NCI-H2196 (cell line): Measurements from ENCODE around the gene MOB3A.

Experiments
- DNase-seq: peaks from one replicate; lab custom pipeline; 2025; ENCODE audit not compliant: unreplicated experiment; lab: John Stamatoyannopoulos, UW

MOB3A gene

GRCh38 chr19:2126879-2127518 is 30.9 kb upstream of the MOB3A start:
- no peak for DNase-seq

GRCh38 chr19:2123682-2124387 is 27.7 kb upstream of the MOB3A start:
- DNase-seq, result no peak

GRCh38 chr19:2122982-2123381 is 26.9 kb upstream of the MOB3A start:
- no peak for DNase-seq

GRCh38 chr19:2122251-2122650 is 26.1 kb upstream of the MOB3A start:
- no peak for DNase-seq

DNA sequence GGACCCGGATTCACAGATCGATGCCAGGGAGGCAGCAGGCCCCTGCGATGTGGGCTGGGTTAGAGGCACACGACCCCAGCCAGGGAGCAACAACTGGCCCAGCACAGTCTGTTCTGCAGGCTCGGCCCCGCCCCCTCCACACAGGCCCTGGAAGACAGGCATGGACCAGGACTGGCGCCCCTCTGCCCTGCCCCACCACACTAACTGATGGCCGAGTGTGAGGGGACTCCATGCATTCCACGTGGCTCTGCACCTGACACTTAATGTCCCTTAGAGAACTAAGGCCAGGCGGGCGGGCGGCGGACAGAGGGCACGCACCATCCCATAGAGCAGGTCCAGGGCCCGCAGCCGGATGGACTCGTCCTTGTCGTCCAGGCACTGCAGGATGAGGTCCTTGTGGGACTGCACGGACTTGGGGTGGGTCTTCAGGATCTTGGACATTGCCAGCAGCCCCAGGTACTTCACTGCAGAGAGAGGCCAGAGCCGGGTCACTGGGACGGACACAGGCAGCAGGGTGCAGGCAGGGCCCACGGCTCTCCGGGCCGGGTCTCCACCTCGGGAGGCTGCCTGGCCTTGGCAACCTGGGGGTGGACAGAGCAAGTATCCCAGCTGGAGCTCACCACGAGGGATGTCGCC is 25.4 kb upstream of the MOB3A start:
- no peak for DNase-seq

GRCh38 chr19:2120821-2121220 is 24.7 kb upstream of the MOB3A start:
- no peak for DNase-seq

DNA sequence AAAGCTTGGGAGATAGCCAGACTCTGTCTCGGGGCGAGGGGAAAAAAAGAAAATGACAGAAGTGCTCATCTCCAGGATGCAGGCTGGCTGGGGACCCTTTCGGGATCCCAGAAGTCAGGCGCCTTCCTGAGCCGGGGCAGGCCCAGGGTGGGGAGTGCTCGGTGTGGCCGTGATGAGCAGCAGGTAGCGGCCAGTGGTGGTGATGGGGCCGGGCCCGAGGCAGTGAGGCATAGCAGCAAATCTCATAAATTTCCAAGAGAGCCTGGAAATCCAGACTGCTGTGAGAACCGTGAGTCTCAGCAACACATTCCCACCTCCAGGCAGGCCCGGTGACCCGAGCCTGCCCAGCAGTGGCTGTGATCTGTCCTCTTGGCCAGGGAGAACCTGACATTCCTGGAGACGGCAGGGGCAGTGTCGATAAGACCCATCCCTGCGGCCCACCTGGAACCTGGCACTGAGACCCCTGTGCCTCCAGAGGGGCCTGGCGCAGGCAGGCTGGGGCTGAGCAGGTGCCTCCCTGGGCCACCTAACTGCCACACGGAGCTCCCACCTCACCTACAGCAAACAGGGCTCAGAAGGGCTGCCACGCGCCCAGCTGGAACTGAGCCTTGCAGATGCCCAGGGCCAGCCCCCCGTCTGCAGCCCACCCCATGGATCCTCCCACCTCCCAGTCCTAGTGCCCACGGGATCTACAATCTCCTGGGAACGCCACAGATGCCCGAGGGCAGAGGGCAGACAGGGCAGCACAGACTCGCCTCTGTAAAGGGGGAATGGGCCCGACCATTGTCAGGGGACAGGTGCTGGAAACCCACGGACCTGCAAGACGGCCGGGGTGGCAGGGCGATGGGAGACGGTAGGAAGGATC is 24.0 kb upstream of the MOB3A start:
- no peak for DNase-seq

GRCh38 chr19:2118438-2118837 is 22.3 kb upstream of the MOB3A start:
- no peak for DNase-seq

DNA sequence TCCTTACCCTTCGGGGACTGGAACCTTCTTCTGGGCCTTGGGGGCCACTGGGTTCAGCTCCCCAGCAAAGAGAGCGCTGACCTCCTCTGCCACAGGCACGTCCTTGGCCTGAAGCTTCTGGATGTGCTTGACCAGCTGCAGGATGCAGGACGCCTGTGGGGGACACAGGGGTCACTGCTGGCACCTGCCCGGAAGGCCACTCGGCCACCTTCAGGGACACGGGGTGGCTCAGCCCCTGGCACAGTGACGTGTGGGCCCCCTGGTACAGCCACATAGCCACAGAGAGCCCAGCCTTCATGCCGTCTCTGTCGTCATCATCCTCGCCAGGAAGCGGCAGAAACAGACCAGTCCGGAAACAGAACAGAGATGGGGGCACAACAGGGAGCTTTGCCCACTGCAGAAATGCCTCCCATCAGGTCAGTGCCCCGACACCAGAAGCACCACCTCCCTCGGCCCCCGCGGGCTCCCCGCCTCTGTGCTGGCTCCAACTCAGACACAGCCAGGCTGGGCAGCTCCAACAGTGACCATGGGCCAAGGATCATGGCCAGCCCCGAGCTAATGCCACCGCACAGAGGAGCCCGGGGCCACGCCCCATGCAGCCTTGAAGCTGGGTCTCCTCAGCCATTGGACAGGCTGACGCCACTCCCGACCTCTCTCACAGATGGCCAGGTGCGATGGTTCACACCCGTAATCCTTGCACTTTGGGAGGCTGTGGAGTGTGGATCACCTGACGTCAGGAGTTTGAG is 21.3 kb upstream of the MOB3A start:
- no peak for DNase-seq

DNA sequence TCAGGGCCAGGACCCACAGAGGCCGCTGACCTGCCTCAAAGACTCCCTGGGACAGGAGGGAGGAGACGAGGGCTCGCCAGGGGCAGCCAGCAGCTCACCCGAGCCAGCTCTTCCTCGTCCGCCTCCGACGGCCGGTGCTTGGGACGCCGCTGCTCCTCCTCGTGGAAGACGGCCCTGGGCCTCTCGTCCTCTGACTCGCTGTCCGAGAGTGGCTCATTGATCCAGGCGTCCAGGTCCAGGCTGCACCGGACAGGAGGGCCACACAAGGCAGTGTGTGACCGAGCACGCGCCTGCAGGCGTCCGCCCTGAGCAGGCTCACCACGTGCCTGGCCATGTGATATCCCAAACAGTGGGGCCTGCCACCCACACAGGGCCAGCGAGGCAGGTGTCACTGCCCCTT is 20.4 kb upstream of the MOB3A start:
- DNase-seq, result no peak

GRCh38 chr19:2115911-2116426 is 19.8 kb upstream of the MOB3A start:
- no peak for DNase-seq

- DNase-seq, result no peak
Measured at GRCh38 chr19:2115324-2115723, 19.2 kb upstream of the MOB3A start.

- no peak for DNase-seq
Measured at GRCh38 chr19:2114821-2115220, 18.7 kb upstream of the MOB3A start.

GRCh38 chr19:2114218-2114617 is 18.1 kb upstream of the MOB3A start:
- no peak for DNase-seq

DNA sequence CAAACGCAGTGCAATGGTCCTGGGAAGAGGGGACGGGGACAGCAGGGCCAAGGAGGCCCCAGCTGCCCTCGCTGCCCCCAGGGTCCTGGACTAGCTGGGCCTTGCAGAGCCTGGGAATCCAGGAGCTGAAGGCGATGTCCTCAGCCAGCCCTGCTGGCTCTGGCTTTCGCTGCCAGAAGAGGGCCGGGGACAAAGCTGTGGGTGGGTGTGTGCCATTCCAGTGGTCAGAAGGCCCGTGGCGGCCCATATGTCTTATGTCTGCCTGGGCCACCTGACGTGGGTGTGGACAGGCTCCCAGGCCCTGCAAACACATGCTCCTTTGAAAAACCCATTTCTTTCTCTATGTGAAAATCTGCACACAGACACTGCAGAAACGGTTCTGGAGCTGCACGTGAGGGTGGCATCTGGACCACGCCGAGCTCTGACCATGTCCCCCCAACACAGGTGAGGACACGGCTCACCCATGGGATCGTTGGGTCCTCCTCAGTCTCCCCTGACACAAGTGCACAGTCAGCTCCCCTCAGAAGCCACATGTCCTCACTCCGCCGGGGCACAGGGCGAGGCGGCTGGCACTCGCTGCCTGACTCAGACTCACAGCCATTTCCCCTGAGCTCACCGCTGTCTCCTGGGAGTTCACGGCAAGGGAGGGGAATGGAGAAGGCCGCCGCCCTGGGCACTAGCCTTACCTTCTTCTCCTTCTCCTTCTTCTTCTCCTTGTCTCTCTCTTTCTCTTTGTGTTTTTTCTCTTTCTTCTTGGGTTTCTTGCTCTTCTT is 17.5 kb upstream of the MOB3A start:
- no peak for DNase-seq

GRCh38 chr19:2112516-2113320 is 16.6 kb upstream of the MOB3A start:
- no peak for DNase-seq

DNA sequence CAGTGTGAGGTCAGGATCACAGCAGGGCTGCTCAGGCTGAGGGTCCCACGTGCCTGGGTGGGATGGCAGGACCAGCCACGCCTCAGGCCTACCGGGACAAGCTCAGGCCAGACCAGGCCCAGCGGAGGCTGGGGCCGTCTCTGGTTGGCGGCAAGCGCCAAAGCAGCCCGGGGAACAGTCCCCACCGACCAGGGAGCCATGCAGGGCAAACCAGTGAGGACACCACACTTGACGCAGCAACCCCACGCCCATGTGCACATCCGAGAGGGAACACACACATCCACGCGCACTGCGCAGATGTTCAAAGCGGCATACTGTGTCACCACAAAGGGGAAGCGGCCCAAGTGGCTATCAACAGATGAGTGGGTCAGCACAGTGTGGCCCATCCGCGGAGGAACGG is 15.8 kb upstream of the MOB3A start:
- DNase-seq, result no peak

DNA sequence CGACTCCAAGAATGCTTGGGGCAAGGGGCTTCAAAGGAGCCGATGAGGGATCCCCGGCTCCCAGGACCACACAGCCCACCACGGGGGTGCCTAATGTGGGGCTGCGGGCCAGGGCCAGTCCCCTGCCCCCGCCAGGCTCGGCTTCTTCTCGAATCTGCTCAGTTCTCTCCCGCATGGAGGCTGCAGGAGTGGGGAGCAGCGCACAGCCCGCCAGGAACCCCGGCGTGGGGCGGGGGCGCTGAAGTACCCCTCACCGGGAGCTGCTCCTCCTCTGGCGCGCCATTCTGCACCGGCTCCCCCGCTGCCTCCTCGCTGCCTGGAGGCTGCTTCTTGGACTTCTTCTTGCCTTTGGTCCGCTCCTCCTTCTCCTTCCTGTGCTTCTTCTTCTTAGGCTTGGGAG is 15.3 kb upstream of the MOB3A start:
- no peak for DNase-seq

GRCh38 chr19:2110822-2111221 is 14.7 kb upstream of the MOB3A start:
- DNase-seq, result no peak
